Activated CD8-positive, alpha-beta memory T cell treated with anti-CD3 and anti-CD28 coated beads, Interleukin-2, amount 50 U/mL, for 1 hour (primary cell): ENCODE measurements around the gene CPXM2.

ENCODE experiments used
- DNase-seq: peaks from one replicate; pipeline ENCODE4 v3.0.0-alpha.2; 2020; ENCODE audit errors: extremely low read depth

Gene CPXM2

DNA sequence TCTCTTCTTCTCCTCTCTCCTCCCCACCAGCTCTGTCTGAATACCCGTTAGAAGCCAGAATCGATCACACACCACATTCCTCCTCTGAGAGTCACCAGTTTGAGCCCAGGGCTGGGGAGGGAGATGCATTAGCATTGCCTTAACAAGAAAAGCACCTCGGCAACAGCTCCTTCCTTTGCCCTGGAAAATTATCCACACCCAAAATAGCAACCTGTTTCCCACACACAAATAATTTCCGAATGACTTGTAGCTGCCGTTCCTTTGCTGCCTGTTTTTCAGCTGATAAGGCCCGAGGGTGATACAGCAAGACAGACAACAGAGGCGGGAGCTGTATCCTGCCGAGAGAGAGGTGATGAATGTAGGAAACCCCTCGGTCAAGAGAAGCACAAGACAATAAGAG, 91.3 kb downstream of the CPXM2 start:
- no peak for DNase-seq

DNA sequence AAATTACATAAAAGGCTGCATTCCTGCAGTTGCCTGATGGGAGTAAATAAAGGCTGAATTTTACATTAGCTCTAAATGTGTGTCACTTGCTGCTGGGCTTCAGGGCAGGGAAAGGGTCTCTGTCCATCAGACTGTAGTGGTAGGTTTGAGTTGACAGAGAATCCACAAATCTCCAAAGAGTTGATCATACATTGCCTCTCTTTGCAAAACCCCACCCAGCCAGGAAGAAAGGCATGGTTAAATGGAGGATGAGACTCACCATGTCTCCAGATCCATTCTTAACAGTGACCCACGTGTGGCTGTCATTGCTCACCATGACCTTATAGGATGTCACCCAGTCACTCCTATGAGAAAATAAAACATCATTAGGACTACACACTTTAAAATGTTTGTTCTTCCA, 92.8 kb downstream of the CPXM2 start:
- DNase-seq = no peak

DNA sequence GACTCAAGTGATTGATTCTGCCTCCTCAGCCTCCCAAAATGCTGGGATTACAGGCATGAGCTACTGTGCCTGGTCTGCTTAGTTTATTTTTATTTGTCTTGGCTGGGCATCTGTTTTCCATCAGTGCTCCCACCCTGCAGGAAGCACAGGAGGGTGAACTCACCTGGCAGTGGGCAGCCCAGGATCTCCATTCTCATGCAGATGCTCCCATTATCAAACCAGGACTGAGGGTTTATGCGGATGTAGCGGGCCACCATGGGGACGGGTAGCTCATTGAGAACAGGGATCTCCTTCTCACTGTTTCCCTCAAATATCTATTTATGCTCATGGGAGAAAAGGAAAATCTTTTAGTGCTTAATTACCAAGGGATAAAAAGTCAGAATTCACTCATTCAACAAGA, 93.8 kb downstream of the CPXM2 start:
- DNase-seq = no peak

DNA sequence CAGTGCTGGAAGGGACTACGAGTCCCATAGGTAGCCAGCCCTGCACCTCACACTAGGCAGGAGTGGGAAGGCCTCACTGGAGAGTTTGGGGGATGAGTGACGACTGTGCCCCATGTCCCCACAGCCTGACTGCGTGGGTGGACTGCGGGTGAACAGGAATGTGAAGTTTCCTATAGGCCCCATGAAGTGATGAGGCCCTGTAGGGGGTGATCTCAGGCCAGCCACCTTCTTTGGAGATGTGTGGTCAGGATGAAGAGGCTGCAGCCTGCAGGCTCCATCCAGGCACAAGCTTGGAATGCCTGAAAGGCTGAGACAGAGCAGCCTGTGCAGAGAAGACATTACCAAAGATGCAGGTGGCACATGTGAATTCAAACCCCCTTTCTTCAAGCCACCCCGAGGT, 94.9 kb downstream of the CPXM2 start:
- DNase-seq = no peak

DNA sequence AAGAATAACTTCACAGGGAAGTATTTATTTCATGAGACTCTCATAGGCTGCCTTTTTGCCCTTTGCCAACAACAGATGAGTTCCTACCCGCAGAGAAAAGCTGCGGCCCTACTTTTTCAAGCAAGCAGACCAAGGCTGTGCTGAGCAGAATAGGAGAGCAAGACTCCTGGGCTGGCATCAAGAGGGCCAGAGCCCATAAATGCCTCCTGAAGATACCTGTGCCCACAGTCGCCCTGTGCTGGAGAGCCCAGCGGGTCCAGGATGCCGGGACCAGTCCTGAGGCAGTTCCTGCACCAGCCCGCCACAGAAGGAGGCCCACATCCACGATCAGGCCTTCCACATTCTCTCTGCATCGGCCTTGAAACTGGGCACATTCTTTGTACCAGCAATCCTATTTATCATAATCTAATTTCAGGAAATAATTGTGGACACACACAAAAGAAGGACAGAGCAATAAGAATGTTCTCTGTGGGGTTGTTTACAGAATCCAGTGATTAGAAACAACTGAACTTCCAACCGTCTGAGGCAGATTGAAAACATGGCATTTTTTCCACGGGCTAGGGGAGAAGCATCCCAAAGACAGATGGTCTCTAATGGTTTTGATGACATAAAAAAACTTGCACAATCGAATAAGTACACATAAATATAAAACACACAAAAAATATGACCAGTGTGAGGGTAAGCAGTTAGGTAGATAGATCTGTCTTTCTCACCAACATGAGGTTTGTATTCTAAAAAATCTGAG, 95.6 kb downstream of the CPXM2 start:
- DNase-seq = no peak

DNA sequence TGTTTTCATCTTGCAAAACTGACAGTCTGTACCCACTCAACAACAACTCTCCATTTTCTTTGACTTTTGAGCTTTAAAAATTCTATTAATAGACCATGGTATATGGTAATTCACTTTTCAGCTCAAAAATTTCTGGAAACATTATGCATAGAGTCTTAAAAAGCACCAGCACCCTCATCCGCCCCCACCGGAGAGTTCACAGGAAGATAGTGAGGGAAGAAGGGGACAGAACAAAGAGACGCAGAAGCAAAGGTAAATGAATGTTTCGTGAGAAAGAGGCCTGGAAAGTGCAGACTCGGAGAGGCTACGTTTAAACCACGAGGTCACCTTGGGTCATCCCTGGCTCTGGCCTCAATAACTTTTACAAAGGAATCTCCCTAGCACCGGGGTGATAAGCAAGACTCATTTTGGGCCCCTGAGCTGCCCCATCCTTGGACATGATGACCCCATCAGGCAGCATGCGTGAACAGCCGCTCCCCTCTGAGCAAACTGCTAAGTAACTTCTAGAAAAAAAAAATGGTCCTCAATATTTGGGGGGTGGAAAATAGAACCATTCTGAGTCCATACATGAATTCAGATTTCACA, 96.3 kb downstream of the CPXM2 start:
- DNase-seq = no peak

DNA sequence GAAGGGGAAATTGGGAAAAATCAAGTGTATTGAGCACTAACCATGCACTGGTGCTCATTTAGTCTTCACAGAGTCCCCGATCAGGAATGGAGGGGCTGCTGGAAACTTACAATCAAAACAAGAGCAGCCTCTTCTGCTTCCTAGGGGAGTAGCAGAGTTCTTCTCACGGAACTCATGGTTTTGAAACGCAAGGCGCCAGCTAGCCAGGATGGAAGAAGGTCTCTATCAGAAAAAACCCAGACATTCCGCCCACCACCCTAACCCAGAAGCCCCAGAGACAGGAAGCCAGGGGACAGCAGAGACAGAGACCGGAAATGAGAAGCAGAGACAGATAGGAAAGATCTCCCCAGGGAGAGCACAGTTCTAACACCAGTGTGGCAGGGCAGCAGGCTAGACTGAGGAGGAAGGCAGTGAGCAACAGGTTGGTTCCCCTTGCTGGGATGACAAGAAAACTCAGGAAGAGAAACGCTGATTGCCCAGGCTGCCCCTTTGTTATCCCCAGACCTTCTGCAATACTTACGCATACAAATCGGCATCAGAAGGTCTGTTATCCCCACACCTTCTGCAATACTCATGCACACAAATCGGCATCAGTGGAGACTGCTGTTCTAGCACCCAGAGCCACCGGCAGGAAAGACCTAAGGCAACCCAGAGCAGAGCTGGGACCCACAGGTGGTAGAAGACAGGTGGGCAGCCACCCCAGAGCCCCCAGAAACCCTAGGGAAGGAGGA, 99.2 kb downstream of the CPXM2 start:
- no peak for DNase-seq

DNA sequence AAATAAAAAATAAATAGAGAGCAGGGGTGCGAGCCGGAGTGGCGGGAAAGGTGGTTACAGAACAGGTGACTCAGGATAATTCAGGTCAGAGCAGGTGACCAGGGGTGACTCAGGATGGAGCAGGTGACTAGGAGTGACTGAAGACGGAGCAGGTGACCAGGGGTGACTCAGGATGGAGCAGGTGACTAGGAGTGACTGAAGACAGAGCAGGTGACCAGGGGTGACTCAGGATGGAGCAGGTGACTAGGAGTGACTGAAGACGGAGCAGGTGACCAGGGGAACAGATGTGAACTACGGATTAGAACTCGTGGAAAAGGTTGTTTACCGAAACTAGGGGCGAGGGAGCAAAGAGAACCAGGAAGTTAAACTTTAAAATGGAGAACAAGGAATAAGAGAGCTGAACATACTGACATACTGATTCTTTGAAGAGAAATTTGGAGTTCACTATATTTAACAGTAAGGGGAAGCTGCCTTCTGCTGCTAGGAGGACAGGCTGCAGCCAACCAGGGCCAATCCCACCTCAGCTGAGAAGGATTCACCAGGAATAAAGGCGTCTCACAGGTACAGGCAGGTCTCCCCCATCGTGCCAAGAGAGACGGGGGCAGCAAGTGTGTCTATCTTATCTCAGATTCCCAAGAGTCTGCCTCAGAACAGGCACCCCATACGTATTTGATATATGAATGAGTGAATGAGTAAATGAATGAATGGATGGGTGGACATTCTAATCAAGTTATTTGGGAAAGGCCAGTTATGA, 101.3 kb downstream of the CPXM2 start:
- no peak for DNase-seq

DNA sequence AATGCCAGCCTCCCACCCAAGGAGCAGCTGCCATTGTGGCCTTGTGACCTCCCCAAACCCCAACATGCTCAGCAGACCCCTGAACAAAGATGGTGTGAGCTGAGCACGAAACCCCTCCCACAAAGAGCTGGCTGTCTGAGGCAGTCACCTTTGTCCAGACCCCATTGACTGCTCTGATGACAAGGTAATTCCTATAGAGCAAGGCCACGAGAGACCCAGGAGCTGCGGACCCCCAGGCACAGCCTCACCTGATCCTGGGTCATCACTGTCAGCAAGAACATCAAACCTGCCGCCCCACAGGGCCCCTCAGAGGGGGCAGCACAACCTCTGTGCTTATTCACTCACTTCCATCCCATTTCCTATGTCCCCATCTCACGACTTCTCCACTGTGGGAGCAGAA, 102.6 kb downstream of the CPXM2 start:
- no peak for DNase-seq

DNA sequence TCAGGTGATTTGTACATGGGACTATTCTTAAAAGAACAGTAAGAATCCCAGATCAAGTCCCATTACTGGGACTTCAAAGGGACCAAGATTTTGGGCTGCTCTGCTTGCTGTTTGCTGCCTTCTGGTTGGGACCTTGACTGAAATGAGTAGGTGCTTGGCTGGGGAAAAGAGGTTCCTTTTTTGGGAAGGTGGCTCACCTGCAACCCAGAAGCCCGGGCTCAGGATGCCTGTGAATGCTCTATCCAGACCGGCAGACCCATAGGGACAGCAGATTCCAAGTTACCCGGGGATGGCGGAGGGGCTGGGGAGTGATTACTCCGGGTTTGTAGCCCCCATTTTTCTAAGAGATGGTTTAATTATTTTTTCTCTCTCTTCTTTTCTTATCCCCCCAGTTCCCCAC, 104.0 kb downstream of the CPXM2 start:
- DNase-seq = no peak

DNA sequence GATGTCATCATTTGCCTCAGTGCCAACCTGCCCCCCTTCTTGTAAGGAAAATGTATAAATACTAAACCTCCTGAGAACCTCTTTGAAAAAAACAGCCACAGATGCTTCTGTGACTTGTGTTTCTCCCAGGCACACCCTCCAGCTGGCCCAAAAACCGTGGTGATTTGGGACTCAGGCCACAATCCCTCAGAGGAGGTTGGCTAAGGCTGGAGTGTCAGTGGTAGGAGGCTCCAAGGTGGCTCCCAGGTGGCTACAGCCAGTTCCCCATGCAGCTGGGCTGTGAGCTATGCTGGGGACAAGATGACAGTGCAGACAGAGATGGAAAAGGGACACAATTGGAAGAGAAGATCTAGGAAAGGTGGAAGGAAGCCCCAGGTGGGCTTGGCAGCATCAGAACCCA, 104.7 kb downstream of the CPXM2 start:
- no peak for DNase-seq

DNA sequence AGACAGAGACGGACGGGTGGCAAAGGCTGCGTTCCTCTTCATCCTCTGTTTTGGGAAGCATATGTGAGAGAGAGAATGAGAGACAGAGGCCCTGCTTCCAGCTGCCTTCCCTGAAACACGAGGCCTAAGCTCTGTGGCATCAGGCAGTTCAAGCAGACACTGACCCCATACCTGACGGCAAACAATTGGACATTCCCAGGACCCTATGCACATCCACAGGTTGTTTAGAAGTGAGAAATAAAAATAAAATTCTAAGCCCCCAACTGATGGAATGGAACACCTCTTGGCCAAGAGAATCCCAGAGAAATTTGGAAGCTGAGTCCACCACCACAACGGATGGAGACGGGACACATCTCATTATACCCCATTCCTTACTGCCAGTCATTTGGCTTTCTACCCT, 105.3 kb downstream of the CPXM2 start:
- no peak for DNase-seq

DNA sequence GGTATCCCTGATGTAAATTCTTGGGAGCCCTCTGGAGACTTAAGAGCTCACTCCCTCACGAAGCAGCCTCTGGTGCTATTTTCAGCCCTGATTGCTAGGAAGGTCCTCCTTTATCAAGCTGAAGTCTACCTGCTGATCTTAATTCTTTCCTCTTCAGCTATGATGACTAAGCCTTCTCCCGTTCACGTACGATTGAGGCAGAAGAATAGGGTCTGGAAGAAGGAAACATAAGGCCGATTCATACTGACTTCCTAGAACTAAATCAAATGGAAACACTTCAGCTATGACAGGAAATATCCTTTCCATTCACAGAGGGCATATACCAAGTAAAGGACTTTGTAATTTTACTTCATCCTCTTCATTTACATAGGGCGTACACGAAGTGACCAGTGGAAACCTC, 107.0 kb downstream of the CPXM2 start:
- no peak for DNase-seq

DNA sequence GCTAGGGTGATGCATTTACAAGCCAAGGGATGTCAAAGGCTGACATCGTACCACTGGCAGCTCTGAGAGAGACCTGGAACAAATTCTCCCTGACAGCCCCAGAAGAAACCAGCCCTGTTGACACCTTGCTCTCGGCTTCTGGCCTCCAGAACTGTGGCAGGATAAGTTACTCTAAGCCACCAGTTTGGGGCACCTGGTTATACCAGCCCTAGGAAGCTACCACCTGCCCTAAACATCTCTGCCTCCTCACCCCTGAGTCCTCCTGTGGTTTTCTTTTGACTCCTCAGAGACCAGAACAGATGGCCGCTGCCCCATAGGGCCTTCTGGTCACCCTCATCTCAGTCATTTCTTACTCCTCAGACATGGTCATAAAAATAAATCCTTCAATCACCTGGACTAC, 107.4 kb downstream of the CPXM2 start:
- no peak for DNase-seq

DNA sequence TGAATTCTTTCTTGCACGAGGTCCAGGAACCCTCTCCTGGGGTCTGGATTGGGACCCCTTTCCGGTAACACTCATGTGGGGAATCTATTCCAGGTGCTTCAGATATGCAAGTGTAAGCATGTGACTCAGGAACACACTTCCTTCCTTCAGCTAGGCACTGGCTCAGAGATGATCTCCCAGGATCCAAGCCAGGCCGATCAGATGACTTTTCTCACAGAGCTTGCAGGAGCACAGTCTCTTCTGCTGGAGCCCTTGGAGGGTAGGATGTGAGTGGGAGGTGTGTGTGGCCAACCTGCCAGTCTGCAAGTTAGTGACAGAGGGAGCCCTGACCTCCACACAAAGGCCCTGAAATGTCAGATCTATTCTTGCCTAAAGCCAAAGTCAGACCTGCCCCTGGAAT, 108.3 kb downstream of the CPXM2 start:
- DNase-seq = no peak

DNA sequence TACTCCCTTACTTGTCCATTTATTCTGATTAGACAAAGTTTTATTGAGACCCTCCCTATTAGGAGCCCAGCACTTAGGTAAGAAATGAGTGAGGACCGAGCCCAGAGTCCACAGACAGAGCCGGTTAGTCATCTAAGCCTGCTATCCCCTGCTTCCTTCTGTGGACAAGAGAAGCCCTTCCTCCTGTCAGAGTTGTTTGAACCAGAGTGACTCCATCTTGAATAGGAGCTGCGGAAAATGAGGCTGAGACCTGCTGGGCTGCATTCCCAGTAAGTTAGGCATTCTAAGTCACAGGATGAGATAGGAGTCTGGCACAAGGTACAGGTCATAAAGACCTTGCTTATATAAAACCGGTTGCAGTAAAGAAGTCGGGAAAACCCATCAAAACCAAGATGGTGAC, 109.1 kb downstream of the CPXM2 start:
- no peak for DNase-seq

DNA sequence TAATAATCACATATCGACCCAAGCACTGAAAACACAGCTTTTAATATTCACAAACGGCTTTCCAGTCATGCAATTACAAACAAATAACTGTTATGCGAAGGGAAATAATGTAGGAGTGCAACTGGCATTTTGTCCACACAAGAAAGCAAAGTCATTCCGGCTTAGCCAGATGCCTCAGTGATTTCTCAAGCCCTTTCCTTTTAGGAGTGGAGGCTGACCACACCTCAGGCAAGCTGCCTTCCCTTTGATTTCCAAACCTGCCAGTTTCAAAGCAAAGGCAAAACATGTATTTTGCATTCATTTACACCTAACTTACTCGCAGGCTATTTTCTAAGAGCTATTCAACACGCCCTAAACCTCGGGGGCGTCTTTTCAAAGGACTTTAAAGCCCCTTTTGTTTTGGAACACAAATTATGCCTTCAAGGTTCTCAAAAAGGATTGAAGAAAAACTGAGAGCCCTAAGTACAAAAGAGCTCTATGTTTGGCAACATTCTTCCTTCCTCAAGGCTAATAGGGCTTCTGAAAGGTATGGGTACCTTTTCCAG, 109.6 kb downstream of the CPXM2 start:
- DNase-seq = no peak

DNA sequence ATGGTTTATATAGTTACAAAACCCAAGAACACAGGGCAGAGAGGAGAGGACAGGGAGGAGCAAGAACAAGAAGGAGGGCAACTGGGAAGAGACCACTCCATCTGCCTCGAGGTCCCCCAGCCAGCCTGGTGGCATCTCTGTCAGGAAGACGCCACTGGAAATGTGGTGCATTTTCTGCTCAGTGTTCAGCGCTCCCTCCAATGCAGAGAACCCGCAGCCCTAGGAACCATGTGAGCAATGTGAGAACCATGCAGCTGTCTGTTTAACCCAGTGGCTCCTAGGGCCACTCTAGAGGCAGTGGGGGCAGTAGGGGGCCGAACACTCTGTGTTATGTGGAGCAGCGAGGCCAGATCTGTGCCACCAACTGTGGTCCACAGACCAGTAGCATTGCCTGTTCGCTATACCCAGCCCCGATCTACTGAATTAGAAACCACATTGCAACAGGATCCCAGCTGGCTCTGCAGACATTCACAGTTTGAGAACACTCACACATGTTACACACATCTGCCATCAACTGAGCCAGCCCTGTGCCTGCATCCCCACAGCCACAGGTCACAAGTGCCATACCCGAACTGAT, 110.2 kb downstream of the CPXM2 start:
- DNase-seq = no peak

DNA sequence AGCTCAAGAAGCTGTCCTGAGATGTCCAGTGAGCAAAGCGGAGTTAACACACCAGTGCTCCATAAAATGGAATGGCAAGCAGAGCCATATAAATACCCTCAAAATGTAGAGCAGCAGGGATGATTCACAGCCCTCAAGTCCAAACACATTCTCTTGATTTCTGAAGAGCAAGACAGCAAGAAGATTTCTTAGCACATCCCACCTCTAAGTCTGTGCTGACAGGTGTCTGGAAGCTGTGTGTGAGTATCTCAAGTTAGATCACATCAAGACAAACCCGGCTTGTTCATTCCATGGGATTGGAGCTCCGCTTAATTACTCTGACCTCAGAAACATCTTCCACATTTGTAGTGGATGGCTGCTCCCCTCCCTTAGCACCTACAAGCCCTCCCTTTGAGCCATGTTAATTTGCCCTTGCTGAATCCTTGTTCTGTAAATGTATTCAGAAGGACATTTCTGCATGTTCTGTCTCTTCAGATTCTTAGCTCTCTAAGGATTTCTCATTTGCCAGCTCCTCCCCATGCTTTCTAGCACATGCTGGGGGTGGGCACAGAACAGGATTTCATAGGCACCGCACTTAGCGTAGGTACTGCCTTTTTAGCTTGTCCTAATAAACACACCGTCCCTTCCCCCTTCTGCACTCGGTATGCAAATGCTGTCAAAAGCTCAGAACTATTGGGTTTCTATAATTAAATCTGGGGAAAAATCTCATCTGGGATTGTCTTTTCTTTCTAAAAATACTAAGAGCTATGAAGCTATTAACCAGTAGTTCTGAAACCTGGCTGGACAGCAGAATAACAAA, 112.7 kb downstream of the CPXM2 start:
- no peak for DNase-seq

DNA sequence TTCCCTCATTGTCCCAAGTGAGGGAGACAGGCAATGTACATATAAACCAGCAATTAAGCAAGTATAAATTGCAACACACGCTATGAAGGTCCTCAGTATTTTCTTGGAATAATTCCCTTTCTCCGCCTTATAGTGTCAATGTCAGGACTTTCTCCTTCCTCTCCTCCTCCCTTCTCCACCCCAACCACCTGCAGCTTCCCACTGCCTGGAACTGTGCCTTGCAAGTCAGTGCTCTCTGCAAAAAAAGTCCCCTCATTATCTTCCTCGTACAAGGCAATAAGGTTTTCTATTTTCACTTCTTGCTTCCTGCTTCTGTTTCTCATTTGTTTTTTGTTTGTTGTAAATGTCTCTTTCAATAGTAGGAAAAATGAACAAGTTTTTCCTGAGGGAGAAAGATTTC, 113.7 kb downstream of the CPXM2 start:
- DNase-seq = no peak

DNA sequence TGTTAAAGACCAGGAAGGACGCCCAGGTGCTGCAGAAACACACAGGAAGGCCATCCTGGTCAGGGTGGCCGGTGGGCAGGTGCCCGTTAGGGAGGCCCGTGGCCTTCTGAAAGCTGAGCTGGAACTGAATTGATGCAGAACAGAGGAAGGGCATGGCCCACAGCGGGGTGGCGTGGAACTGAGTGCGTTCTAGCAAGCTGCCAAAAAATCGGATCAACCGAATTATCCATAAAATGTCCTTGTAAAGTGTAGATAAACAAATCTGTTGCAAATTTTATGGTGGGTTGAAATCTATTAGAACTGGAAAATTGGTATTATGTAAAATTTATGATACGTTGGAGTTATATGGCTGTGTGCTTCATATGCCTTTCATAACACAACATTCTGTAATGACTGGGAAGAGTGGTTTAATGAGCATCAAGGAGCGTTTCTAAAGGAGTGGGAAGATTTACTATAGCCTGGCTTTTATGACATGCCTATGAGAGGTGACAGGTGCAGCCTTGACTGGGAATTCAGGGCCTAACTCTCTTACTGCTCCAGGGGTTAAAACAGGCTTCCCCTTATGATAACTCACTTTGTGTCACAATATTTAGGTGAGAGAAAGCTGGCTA, 117.4 kb downstream of the CPXM2 start:
- DNase-seq = no peak
